HUES6 (cell line): ENCODE data around the gene CYP2C9.
"Not testable (repeated sequence)": the region's sequence is repeated elsewhere in the genome, so short reads cannot be mapped to it uniquely, and the experiment has no call there.

ENCODE experiments used
- H3K27ac ChIP-seq: 2 replicates; pipeline ENCODE4 v1.7.0; 2013; ENCODE audit warnings: low read depth, mild to moderate bottlenecking, low read length, inconsistent platforms
- H3K27me3 ChIP-seq: 2 replicates; pipeline ENCODE4 v1.6.1; 2013; ENCODE audit warnings: low read length; ENCODE audit not compliant: control insufficient read depth, insufficient read depth
- H3K36me3 ChIP-seq: 2 replicates; pipeline ENCODE4 v1.6.1; 2013; ENCODE audit warnings: low read length; ENCODE audit not compliant: control insufficient read depth, insufficient read depth
- H3K4me1 ChIP-seq: 2 replicates; pipeline ENCODE4 v1.6.1; 2013; ENCODE audit warnings: low read length; ENCODE audit not compliant: control insufficient read depth, insufficient read depth
- H3K4me3 ChIP-seq: 2 replicates; pipeline ENCODE4 v1.5.1; 2013; ENCODE audit warnings: low read depth, low read length
- H3K9ac ChIP-seq: one replicate; pipeline ENCODE4 v1.6.1; 2013; ENCODE audit warnings: mild to moderate bottlenecking, low read length
- H3K9me3 ChIP-seq: 2 replicates; pipeline ENCODE4 v1.6.1; 2013; ENCODE audit warnings: low read depth, low read length; ENCODE audit not compliant: control insufficient read depth, insufficient read depth

Gene CYP2C9

GRCh38 chr10:94938383-94938782, at the start of gene CYP2C9:
Gene CYP2C9 (plus strand): TSS chr10:94938658. CDS start chr10:94938683, 25 bp downstream.
- H3K4me3 ChIP-seq: no peak within 1 kb of the TSS
- H3K36me3 ChIP-seq: no peaks in the 10 kb centered on the region
- H3K9ac ChIP-seq: no peak within 1 kb of the TSS
- peaks cover 26% of the 10 kb centered on the region for H3K9me3 ChIP-seq
- no peak within 1 kb of the TSS for H3K27ac ChIP-seq
- H3K27me3 ChIP-seq: no peaks in the 10 kb centered on the region
- no peaks in the 10 kb centered on the region for H3K4me1 ChIP-seq

DNA sequence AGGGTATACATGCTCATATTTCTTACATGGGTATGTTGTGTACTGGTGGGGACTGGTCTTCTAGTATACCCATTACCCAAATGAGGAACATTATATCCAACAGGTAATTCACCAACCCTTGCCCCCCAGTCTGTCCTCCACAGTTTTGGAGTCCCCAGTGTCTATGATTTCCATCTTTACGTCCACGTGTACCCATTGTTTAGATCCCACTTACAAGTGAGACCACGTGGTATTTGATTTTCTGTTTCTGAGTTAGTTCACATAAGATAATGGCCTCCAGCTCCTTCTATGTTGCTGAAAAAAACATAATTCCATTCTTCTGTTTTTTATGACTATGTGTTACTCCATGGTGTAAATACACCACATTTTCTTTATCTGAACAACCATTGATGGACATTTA, 49.3 kb upstream of the CYP2C9 start:
- no peaks in the 10 kb centered on the region for H3K4me1 ChIP-seq
- H3K27ac ChIP-seq: no peak overlapping the region
- H3K9ac ChIP-seq: no peak overlapping the region
- peaks cover 11% of the 10 kb centered on the region; the same call in 1 of the 2 replicates for H3K9me3 ChIP-seq
- no peaks in the 10 kb centered on the region for H3K36me3 ChIP-seq
- no peaks in the 10 kb centered on the region for H3K27me3 ChIP-seq
- H3K4me3 ChIP-seq: no peak overlapping the region

GRCh38 chr10:94890264-94891022, 48.0 kb upstream of the CYP2C9 start:
- H3K4me1 ChIP-seq: no peaks in the 10 kb centered on the region
- peaks cover 11% of the 10 kb centered on the region; the same call in 1 of the 2 replicates for H3K9me3 ChIP-seq
- no peaks in the 10 kb centered on the region for H3K27me3 ChIP-seq
- no peak overlapping the region for H3K27ac ChIP-seq
- H3K4me3 ChIP-seq: no peak overlapping the region
- no peaks in the 10 kb centered on the region for H3K36me3 ChIP-seq
- no peak overlapping the region for H3K9ac ChIP-seq

DNA sequence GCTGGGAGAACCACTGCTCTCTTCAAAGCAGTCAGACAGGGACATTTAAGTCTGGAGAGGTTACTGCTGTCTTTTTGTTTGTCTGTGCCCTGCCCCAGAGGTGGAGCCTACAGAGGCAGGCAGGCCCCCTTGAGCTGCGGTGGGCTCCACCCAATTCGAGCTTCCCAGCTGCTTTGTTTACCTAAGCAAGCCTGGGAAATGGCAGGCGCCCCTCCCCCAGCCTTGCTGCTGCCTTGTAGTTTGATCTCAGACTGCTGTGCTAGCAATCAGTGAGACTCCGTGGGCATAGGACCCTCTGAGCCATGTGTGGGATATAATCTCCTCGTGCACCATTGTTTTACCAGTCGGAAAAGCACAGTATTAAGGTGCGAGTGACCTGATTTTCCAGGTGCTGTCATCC, 40.0 kb upstream of the CYP2C9 start:
- Histone ChIP-seq H3K4me3 (peak overlapping the region; percentile 21; the same call in 1 of the 2 replicates), H3K9ac (peak overlapping the region; percentile 3)
- not testable (repeated sequence) for H3K4me1 ChIP-seq, H3K9me3 ChIP-seq, H3K27ac ChIP-seq, H3K36me3 ChIP-seq, H3K27me3 ChIP-seq

GRCh38 chr10:94902080-94902479, 36.4 kb upstream of the CYP2C9 start:
- Histone ChIP-seq H3K36me3 (no peaks in the 10 kb centered on the region), H3K4me1 (no peaks in the 10 kb centered on the region), H3K27me3 (no peaks in the 10 kb centered on the region), H3K4me3 (no peak overlapping the region), H3K9me3 (peaks cover 4% of the 10 kb centered on the region), H3K27ac (no peak overlapping the region), H3K9ac (no peak overlapping the region)

DNA sequence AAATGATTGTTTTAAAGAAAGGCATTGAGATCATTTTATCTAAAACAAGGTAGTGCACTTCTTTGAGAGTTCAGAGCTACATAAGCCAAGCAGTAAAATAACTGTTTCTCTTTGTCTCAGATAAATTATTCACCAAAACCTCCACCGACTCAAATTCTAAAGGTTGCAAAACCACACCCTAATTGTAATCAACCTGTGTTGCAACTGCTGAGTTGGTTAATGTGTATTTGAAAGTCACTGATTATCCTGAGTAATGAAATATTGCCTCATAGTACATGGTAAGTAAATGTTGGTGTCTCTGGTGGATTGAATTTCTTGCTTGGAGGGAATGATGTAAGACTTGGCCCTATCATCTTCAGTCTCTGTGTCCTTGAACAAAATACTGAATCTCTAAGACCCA, 35.9 kb upstream of the CYP2C9 start:
- H3K36me3 ChIP-seq: no peaks in the 10 kb centered on the region
- peaks cover 5% of the 10 kb centered on the region for H3K9me3 ChIP-seq
- H3K9ac ChIP-seq: no peak overlapping the region
- H3K27ac ChIP-seq: no peak overlapping the region
- H3K4me3 ChIP-seq: no peak overlapping the region
- H3K4me1 ChIP-seq: no peaks in the 10 kb centered on the region
- H3K27me3 ChIP-seq: no peaks in the 10 kb centered on the region

DNA sequence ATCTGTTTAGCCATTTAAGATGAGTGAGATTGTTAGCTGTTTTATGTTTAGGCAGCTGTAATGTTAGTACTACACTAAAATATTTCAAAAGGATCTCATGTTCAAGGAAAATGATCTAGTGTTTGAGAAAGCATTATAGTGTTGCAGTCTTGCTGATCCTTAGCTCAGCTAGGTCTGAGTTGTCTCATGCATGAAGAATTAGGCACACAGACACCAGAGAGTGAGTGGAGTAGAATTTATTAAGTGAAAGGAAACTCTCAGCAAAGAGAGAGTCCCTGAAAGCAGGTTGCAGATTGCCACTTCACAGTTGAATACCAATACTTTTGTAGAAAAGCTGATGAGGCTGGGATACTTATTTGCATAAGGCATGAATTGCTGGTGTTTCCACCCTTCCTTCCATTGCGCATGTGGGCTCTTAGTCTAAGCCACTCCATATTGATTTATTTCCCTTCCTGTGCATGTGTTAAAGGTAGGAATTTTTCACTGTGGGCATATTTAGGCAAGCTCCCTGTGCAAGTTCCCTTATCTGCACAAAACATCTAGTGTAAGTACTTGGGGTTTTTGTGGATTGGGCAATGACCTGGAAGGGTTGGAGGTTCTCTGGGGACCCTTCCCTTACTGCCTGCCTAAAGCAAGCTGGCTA, 33.8 kb upstream of the CYP2C9 start:
- not testable (repeated sequence) for H3K4me3 ChIP-seq, H3K36me3 ChIP-seq, H3K9ac ChIP-seq, H3K27me3 ChIP-seq, H3K4me1 ChIP-seq, H3K27ac ChIP-seq
- peaks cover 16% of the 10 kb centered on the region for H3K9me3 ChIP-seq

- 0 out of 2 replicates have a peak, but pooled peaks cover 14% of the 10 kb centered on the region for H3K9me3 ChIP-seq
- no peak overlapping the region for H3K27ac ChIP-seq
- no peaks in the 10 kb centered on the region for H3K36me3 ChIP-seq
- no peak overlapping the region for H3K9ac ChIP-seq
- H3K4me1 ChIP-seq: no peaks in the 10 kb centered on the region
- H3K27me3 ChIP-seq: no peaks in the 10 kb centered on the region
- H3K4me3 ChIP-seq: no peak overlapping the region
These were observed 22.0 kb upstream of the CYP2C9 start for GRCh38 chr10:94916423-94916822.

DNA sequence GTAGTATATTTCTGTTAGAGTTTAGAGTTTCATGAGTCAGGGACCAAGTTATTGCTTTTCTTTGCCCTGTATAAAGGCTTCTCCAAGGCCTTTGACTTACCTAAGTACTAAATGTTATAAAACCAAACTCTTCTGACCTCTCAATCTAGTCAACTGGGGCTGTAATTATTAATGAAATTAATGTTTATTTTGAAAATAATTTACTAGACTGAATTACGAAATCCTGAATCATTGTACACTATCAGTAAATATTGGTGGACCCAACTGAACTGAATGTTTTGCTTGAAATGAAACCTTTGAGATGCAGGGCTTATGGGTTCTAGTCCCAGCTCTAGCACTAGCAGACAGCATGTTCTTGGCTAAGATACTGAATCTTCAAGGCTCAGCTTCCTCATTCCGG, 1.7 kb upstream of the CYP2C9 start:
- no peak overlapping the region for H3K27ac ChIP-seq
- H3K9me3 ChIP-seq: peaks cover 12% of the 10 kb centered on the region
- no peak overlapping the region for H3K9ac ChIP-seq
- no peaks in the 10 kb centered on the region for H3K4me1 ChIP-seq
- H3K4me3 ChIP-seq: no peak overlapping the region
- H3K36me3 ChIP-seq: no peaks in the 10 kb centered on the region
- no peaks in the 10 kb centered on the region for H3K27me3 ChIP-seq

GRCh38 chr10:94943432-94944103, 5.1 kb downstream of the CYP2C9 start:
- not testable (repeated sequence) for H3K9ac ChIP-seq, H3K27ac ChIP-seq, H3K4me3 ChIP-seq, H3K36me3 ChIP-seq, H3K27me3 ChIP-seq, H3K4me1 ChIP-seq
- peaks cover 47% of the 10 kb centered on the region for H3K9me3 ChIP-seq

DNA sequence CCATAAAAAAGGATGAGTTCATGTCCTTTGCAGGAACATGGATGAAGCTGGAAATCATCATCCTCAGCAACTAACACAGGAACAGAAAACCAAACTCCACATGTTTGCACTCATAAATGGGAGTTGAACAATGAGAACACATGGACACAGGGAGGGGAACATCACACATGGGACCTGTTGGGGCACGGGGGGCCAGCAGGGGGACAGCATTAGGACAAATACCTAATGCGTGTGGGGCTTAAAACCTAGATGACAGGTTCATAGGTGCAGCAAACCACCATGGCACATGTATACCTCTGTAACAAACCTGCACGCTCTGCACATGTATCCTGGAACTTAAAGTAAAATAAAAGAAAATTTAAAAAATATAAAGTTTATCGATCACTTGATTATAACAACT, 7.7 kb downstream of the CYP2C9 start:
- H3K27me3 ChIP-seq, H3K36me3 ChIP-seq, H3K4me1 ChIP-seq, H3K4me3 ChIP-seq, H3K27ac ChIP-seq, H3K9ac ChIP-seq: not testable (repeated sequence)
- peaks cover 42% of the 10 kb centered on the region for H3K9me3 ChIP-seq
